OCI-LY3 (cell line): ENCODE results near the gene ELP2.

Experiments
- H2AFZ ChIP-seq: fragments of 200-600, 300-600 bp; shearing (Covaris generic); 2 replicates; pipeline ENCODE4 v1.6.0; 2014; ENCODE audit warnings: antibody characterized with exemption, low read depth, low read length
- H3K27ac ChIP-seq: fragments of 200-600, 300-600 bp; sonication (generic); 2 replicates; pipeline ENCODE4 v1.5.1; 2014; ENCODE audit warnings: mild to moderate bottlenecking, low read length, moderate library complexity, mixed read lengths
- H3K27me3 ChIP-seq: fragments of 200-600, 300-600 bp; sonication (generic); 2 replicates; pipeline ENCODE4 v1.6.1; 2014; ENCODE audit warnings: low read depth, low read length, mixed read lengths
- H3K36me3 ChIP-seq: fragments of 200-600, 300-600 bp; sonication (generic); replicated peaks from 2 replicates; pipeline ENCODE3; 2014; ENCODE audit warnings: low read depth, low read length, mixed read lengths
- H3K4me1 ChIP-seq: fragments of 300-600, 200-600 bp; sonication (generic); 2 replicates; pipeline ENCODE4 v1.6.1; 2014; ENCODE audit warnings: low read length, mixed read lengths
- H3K4me2 ChIP-seq: fragments of 200-600, 300-600 bp; sonication (generic); 2 replicates; pipeline ENCODE4 v1.6.1; 2014; ENCODE audit warnings: low read length, mixed read lengths
- H3K4me3 ChIP-seq: fragments of 300-600, 200-600 bp; sonication (generic); 2 replicates; pipeline ENCODE4 v1.5.1; 2014; ENCODE audit warnings: antibody characterized with exemption, mild to moderate bottlenecking, low read length, moderate library complexity
- H3K79me2 ChIP-seq: fragments of 300-600, 200-600 bp; shearing (Covaris generic); 2 replicates; pipeline ENCODE4 v1.6.1; 2014; ENCODE audit warnings: mild to moderate bottlenecking, low read length, mixed read lengths
- H3K9ac ChIP-seq: fragments of 300-600, 200-600 bp; shearing (Covaris generic); 2 replicates; pipeline ENCODE4 v1.6.0; 2014; ENCODE audit warnings: mild to moderate bottlenecking, low read length, moderate library complexity
- H3K9me3 ChIP-seq: fragments of 200-600, 300-600 bp; shearing (Covaris generic); 2 replicates; pipeline ENCODE4 v1.6.1; 2014; ENCODE audit warnings: low read length, mixed read lengths; ENCODE audit not compliant: insufficient read depth
- H4K20me1 ChIP-seq: fragments of 200-600, 300-600 bp; sonication (generic); 2 replicates; pipeline ENCODE4 v1.6.1; 2016; ENCODE audit warnings: low read length, mixed read lengths; ENCODE audit not compliant: insufficient read depth
- EZH2phosphoT487 ChIP-seq: fragments of 200-600 bp; shearing (Covaris generic); IDR thresholded peaks from 2 replicates; pipeline ENCODE4 v1.6.1; 2018; ENCODE audit warnings: antibody characterized with exemption, mixed run types, low read depth
- TF ChIP-seq, protein P1 (sequence below): fragments of 200-600, 300-600 bp; sonication (generic); IDR thresholded peaks from 2 replicates; pipeline ENCODE4 v1.5.1; 2014; ENCODE audit warnings: antibody characterized with exemption, low read length, low read depth

ELP2 gene

DNA sequence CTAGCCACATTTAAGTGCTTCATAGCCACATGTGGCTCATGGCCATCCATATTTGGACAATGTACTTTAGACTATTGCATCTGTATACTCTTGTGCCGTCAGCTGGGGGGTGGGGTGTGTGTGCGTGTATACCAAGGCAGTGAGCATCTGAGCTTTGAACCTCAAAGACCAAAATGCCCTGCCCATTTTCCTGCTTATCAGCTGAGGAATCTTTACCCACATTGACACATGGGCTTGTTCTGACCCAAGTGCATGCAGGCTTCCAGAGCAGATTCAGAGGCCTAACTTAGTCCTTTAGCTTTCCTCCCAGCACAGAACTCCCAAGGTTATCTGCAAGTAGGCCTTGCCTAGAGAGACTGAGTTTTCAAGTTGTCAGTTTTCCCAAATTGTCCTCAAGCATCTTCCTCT lies 46.5 kb downstream of the ELP2 start:
- H3K9me3 ChIP-seq = no peaks in the 10 kb centered on the region
- H3K4me1 ChIP-seq = peaks cover 15% of the 10 kb centered on the region
- H3K79me2 ChIP-seq = no peaks in the 10 kb centered on the region
- no peak overlapping the region for H3K9ac ChIP-seq
- H3K36me3 ChIP-seq = peaks cover 41% of the 10 kb centered on the region
- TF ChIP-seq, protein P1, sequence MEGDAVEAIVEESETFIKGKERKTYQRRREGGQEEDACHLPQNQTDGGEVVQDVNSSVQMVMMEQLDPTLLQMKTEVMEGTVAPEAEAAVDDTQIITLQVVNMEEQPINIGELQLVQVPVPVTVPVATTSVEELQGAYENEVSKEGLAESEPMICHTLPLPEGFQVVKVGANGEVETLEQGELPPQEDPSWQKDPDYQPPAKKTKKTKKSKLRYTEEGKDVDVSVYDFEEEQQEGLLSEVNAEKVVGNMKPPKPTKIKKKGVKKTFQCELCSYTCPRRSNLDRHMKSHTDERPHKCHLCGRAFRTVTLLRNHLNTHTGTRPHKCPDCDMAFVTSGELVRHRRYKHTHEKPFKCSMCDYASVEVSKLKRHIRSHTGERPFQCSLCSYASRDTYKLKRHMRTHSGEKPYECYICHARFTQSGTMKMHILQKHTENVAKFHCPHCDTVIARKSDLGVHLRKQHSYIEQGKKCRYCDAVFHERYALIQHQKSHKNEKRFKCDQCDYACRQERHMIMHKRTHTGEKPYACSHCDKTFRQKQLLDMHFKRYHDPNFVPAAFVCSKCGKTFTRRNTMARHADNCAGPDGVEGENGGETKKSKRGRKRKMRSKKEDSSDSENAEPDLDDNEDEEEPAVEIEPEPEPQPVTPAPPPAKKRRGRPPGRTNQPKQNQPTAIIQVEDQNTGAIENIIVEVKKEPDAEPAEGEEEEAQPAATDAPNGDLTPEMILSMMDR = no peak
- TF ChIP-seq EZH2phosphoT487 = no peak
- no peak overlapping the region for H3K27ac ChIP-seq
- no peak overlapping the region for H3K4me3 ChIP-seq
- H3K4me2 ChIP-seq = no peak overlapping the region
- H2AFZ ChIP-seq = no peak overlapping the region
- no peaks in the 10 kb centered on the region for H3K27me3 ChIP-seq
- H4K20me1 ChIP-seq = peaks cover 3% of the 10 kb centered on the region; the same call in 1 of the 2 replicates

DNA sequence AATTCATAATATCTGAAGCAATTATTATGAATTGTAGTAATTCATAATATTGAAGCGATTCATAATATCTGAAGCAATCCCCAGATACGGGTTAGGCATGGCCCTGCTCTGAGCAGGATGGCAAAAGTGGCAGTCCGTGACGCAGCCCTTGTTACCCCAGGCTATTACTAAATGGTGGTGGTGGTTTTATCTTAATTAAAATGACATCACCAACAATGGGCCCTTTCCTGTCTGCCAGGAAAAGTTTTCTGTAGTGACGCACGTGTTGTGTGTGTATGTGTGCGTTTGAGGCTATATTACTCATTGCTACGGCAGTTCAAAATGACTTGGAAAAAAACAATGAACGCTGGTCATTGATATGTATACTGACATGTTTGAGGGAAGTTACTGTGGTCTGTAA lies 47.0 kb downstream of the ELP2 start:
- no peaks in the 10 kb centered on the region for H3K79me2 ChIP-seq
- H4K20me1 ChIP-seq = peaks cover 3% of the 10 kb centered on the region; the same call in 1 of the 2 replicates
- no peak overlapping the region for H3K4me3 ChIP-seq
- peaks cover 15% of the 10 kb centered on the region for H3K4me1 ChIP-seq
- H2AFZ ChIP-seq = no peak overlapping the region
- H3K27ac ChIP-seq = no peak overlapping the region
- H3K9me3 ChIP-seq = no peaks in the 10 kb centered on the region
- TF ChIP-seq, protein P1 = no peak
- TF ChIP-seq EZH2phosphoT487 = no peak
- H3K36me3 ChIP-seq = peaks cover 37% of the 10 kb centered on the region
- H3K4me2 ChIP-seq = no peak overlapping the region
- no peak overlapping the region for H3K9ac ChIP-seq
- H3K27me3 ChIP-seq = no peaks in the 10 kb centered on the region

DNA sequence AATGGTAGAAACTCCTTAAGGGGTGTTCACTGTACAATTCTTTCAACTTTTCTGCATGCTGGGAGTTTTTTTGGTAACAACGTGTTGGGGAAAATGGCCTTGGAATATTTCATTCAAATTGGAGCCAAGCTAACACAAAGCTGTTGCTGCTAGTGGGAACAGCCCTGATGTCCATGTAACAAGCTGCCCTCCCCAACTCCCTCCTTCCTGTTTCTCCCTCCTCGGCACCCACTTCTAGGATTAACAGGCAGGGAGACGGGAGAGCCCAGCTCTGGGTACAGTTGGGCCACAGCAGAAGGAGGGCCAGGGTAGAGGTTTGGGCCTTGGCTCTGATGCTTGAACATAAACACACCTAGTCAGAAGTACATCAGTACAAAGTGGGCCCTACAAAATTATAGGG lies 48.2 kb downstream of the ELP2 start:
- H3K4me2 ChIP-seq = no peak overlapping the region
- no peak overlapping the region for H3K4me3 ChIP-seq
- H3K27ac ChIP-seq = no peak overlapping the region
- no peak overlapping the region for H3K9ac ChIP-seq
- H3K36me3 ChIP-seq = peaks cover 34% of the 10 kb centered on the region
- H3K4me1 ChIP-seq = peaks cover 15% of the 10 kb centered on the region
- H3K9me3 ChIP-seq = no peaks in the 10 kb centered on the region
- no peak overlapping the region for H2AFZ ChIP-seq
- H3K27me3 ChIP-seq = no peaks in the 10 kb centered on the region
- H3K79me2 ChIP-seq = no peaks in the 10 kb centered on the region
- H4K20me1 ChIP-seq = peaks cover 3% of the 10 kb centered on the region; the same call in 1 of the 2 replicates
- TF ChIP-seq EZH2phosphoT487 = no peak
- TF ChIP-seq, protein P1 = no peak

DNA sequence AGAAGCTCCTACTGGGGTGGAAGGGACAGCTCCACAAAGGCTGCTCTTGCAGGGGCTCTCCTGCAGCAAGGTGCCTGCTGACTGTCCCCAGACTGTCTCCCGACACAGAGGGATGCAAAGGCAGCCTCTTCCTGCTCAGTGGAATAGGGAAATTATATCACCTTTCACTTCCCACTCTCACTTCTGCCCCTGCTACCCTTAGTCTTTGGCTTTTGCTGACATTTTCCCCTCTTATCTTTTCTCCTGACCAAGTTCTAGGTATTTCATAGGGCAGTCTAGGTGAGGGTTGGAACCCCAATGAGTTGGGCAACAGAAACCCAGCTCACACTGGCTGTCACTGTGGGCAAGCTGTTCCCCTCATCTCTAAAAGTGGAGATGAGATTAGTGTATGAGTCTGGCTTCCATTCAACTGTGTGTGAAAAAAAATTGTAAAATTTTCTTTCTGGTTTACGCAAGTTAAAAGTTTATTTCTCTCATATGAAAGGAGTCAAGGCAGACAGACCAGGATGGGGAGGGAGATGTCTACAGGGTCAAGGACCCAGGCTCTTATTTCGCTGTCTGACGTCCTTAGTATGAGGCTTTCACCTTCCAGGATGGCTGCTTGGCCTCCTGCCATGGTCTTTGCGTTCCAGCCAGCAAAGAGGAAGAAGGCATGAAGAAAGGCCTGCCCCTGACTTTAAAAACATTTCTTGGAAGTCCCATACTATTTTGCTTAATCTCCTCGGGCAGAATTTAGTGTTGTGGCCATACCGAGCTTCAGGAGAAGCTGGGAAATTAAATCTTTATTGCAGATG lies 50.1 kb downstream of the ELP2 start:
- Histone ChIP-seq H3K4me3 (peak overlapping the region; percentile 38), H3K9ac (no peak overlapping the region), H3K27ac (peak overlapping the region; percentile 78), H3K27me3 (no peaks in the 10 kb centered on the region), H3K36me3 (peaks cover 29% of the 10 kb centered on the region), H3K4me2 (peak overlapping the region; percentile 70), H4K20me1 (peaks cover 3% of the 10 kb centered on the region; the same call in 1 of the 2 replicates), H3K4me1 (peaks cover 15% of the 10 kb centered on the region), H2AFZ (no peak overlapping the region), H3K79me2 (no peaks in the 10 kb centered on the region), H3K9me3 (no peaks in the 10 kb centered on the region)
- TF ChIP-seq EZH2phosphoT487 = no peak
- TF ChIP-seq, protein P1 = no peak
